ENCODE results near the gene RTL1.

Gene RTL1

GRCh38 chr14:100881211-100882025, 22.1 kb downstream of the RTL1 start:
- no peak for DNase-seq

GRCh38 chr14:100880271-100881101, 23.0 kb downstream of the RTL1 start:
- DNase-seq = no peak

GRCh38 chr14:100879782-100880181, 23.7 kb downstream of the RTL1 start:
- no peak for DNase-seq

- no peak for DNase-seq
Measured at GRCh38 chr14:100879194-100879593, 24.3 kb downstream of the RTL1 start.

- DNase-seq = no peak
Measured at GRCh38 chr14:100878271-100879146, 25.0 kb downstream of the RTL1 start.

- no peak for DNase-seq
Measured at GRCh38 chr14:100875861-100876590, 27.5 kb downstream of the RTL1 start.

- no peak for DNase-seq
Measured at GRCh38 chr14:100875126-100875525, 28.4 kb downstream of the RTL1 start.

GRCh38 chr14:100874411-100875091, 29.0 kb downstream of the RTL1 start:
- DNase-seq = no peak

- DNase-seq = no peak
Measured at GRCh38 chr14:100874051-100874410, 29.5 kb downstream of the RTL1 start.

- no peak for DNase-seq
Measured at GRCh38 chr14:100873096-100873482, 30.4 kb downstream of the RTL1 start.

GRCh38 chr14:100872259-100873095, 31.0 kb downstream of the RTL1 start:
- DNase-seq = no peak

- DNase-seq = no peak
Measured at GRCh38 chr14:100871234-100872186, 32.0 kb downstream of the RTL1 start.

- no peak for DNase-seq
Measured at GRCh38 chr14:100868621-100869370, 34.7 kb downstream of the RTL1 start.

- no peak for DNase-seq
Measured at GRCh38 chr14:100867631-100868315, 35.7 kb downstream of the RTL1 start.

- no peak for DNase-seq
Measured at GRCh38 chr14:100866666-100867630, 36.6 kb downstream of the RTL1 start.

GRCh38 chr14:100865682-100866591, 37.6 kb downstream of the RTL1 start:
- no peak for DNase-seq
